Measurements from ENCODE around the gene POP4. TPM values are rescaled to one million over a fixed set of nuclear protein-coding genes. Genes with fewer than 3 reads are reported as not detected.

POP4 gene
- total and polyA plus RNA-seq, 9 of the 15 experiments (the other 6 are each of a cell fraction or from before 2014, with no cell fraction given) = 42.1 to 128 (median 99.0) TPM

DNA sequence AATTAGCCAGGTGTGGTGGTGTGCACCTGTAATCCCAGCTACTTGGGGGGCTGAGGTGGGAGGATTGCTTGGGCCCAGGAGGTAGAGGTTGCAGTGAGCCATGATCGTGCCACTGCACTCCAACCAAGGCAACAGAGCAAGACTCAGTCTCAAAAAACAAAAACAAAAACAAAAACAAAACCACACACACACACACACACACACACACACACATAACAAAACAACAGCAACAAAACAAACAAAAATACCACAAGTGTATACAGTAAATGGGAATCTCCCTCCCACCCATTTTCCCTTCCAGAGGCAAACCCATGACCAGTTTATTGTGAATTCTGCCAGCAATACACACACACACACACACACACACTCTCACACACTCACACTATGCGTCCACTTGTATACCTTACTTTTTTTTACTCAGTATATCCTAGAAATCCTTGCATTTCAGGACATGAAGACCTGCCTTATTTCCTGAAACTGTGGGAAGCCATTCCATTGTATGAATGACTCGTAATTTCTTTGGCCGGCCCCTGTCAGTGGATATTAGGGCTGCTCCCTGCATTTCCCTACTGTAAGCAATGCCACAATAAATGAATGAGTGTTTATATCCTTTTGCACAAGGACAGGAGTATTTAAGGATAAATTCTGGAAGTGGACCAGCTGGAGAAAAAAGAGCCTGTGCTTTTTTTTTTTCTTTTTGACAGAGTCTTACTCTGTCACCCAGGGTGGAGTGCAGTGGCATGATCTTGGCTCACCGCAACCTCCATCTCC is 52.3 kb downstream of the POP4 start (continued):
- TF ChIP-seq, protein P1, sequence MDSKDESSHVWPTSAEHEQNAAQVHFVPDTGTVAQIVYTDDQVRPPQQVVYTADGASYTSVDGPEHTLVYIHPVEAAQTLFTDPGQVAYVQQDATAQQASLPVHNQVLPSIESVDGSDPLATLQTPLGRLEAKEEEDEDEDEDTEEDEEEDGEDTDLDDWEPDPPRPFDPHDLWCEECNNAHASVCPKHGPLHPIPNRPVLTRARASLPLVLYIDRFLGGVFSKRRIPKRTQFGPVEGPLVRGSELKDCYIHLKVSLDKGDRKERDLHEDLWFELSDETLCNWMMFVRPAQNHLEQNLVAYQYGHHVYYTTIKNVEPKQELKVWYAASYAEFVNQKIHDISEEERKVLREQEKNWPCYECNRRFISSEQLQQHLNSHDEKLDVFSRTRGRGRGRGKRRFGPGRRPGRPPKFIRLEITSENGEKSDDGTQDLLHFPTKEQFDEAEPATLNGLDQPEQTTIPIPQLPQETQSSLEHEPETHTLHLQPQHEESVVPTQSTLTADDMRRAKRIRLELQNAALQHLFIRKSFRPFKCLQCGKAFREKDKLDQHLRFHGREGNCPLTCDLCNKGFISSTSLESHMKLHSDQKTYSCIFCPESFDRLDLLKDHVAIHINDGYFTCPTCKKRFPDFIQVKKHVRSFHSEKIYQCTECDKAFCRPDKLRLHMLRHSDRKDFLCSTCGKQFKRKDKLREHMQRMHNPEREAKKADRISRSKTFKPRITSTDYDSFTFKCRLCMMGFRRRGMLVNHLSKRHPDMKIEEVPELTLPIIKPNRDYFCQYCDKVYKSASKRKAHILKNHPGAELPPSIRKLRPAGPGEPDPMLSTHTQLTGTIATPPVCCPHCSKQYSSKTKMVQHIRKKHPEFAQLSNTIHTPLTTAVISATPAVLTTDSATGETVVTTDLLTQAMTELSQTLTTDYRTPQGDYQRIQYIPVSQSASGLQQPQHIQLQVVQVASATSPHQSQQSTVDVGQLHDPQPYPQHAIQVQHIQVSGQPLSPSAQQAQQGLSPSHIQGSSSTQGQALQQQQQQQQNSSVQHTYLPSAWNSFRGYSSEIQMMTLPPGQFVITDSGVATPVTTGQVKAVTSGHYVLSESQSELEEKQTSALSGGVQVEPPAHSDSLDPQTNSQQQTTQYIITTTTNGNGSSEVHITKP (IDR thresholded peaks at IDR 0.05; ENCODE audit: partially characterized antibody) = no peak
- TF ChIP-seq HDAC6 (IDR thresholded peaks at IDR 0.05; ENCODE audit: low read depth, low read length) = no peak

DNA sequence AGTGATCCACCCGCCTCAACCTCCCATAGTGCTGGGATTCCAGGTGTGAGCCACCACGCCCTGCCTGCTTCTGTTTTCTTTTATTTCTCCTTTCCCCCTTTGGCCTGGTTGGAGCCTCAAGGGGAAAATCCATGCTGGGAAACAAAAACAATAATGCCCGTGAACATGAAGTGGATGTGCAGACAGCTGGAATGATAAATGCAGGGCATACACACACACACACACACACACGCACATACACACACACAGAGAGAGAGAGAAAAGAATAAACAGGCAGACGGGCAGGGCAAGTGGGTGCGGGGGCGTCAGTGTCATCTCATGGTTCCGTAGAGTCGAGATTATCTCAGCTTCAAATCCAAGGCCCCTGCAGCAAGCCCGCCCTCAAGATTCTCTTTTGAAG is 54.8 kb downstream of the POP4 start:
- no peaks in the 10 kb centered on the region for H3K9me1 ChIP-seq (ENCODE audit: control insufficient read depth, insufficient read depth, low read length)
- peak in 2 of 4 experiments; percentile 53 to 72 for DNase-seq (ENCODE audit: extremely low read depth in 1 of 4, low spot score in 3 of 4)
- H4K20me1 ChIP-seq (replicated peaks; ENCODE audit: control insufficient read depth, insufficient read depth, low read length) = no peaks in the 10 kb centered on the region
- H3K9me3 ChIP-seq (replicated peaks; ENCODE audit: control insufficient read depth, insufficient read depth, low read depth, low read length) = no peaks in the 10 kb centered on the region
- 0 out of 4 replicates have a peak overlapping the region, but pooled peaks of 1 of the 2 experiments have one; percentile 28 for H3K9ac ChIP-seq (ENCODE audit: insufficient read depth in 1 of 2, low read depth in 2 of 2, low read length in 2 of 2)
- H3K27me3 ChIP-seq (ENCODE audit: control insufficient read depth in 2 of 2, insufficient read depth in 2 of 2, low read length in 2 of 2) = no peaks in the 10 kb centered on the region
- WGBS (ENCODE audit: insufficient coverage, low coverage, missing lambda C conversion rate) = 9% methylated on average over 8 of the region's 10 CpGs
- peaks cover 5% of the 10 kb centered on the region; the same call in 2 of the 3 replicates for H3K79me2 ChIP-seq (ENCODE audit: control insufficient read depth, insufficient read depth, low read length)
- intact Hi-C loops (cut with micrococcal nuclease) (loop anchor here (5.0 kb wide), 1 partner anchor 34 kb away; no protein-coding TSS in a partner anchor), in situ Hi-C loops (cut with MboI) (no loop called here)
- ATAC-seq = no peak
- no TSS peak for BruUV-seq (replicated peaks)
- peak; percentile 58 for FAIRE-seq
- 0 out of 2 replicates have a peak overlapping the region, but pooled peaks have one; percentile 12 for H2AFZ ChIP-seq (ENCODE audit: low read depth, low read length)
- 0 out of 3 replicates have a peak overlapping the region, but pooled peaks have one; percentile 20 for H3K27ac ChIP-seq (ENCODE audit: extremely low read depth, low read depth, low read length)
- no peaks in the 10 kb centered on the region for H3K36me3 ChIP-seq (ENCODE audit: control insufficient read depth, insufficient read depth, low read length)
- CTCF ChIA-PET (ENCODE audit: low intra/inter-chr PET ratio) = no interaction called here
- peak overlapping the region; percentile 12; the same call in 1 of the 2 replicates for H3K4me2 ChIP-seq (ENCODE audit: insufficient read depth, low read length)
- H3K4me3 ChIP-seq = no peak overlapping the region
- H3K4me1 ChIP-seq (replicated peaks in 1 of 2; ENCODE audit: control insufficient read depth in 2 of 2, insufficient read depth in 2 of 2, low read length in 2 of 2) = peaks cover 39% of the 10 kb centered on the region in 2 experiments
- POLR2A ChIA-PET = interaction anchor here (0.6 to 1.8 kb wide), 5 partner anchors 11 to 498 kb away, joined by 3 to 6 read pairs (median 3); no protein-coding TSS in a partner anchor
- TF ChIP-seq EP300 (IDR thresholded peaks at IDR 0.05; ENCODE audit: low read length) (peak; percentile 37; the same call in 1 of the 2 replicates), MEIS2 (IDR thresholded peaks at IDR 0.05; ENCODE audit: partially characterized antibody) (peak; percentile 82), ZNF311 (CRISPR knock-in tag; IDR thresholded peaks at IDR 0.05) (no peak), ZNF197 (CRISPR knock-in tag; IDR thresholded peaks at IDR 0.05; ENCODE audit: low read depth) (0 out of 2 replicates have a peak, but pooled peaks have one; percentile 6), RCOR1 (IDR thresholded peaks at IDR 0.05; ENCODE audit: borderline replicate concordance in 1 of 2, low read depth in 2 of 2, low read length in 2 of 2) (peak in 1 of 2 experiments; percentile 36; a peak in 1 of 4 replicates), C11orf30 (IDR thresholded peaks at IDR 0.05; ENCODE audit: low read depth) (no peak), WHSC1 (IDR thresholded peaks at IDR 0.05; ENCODE audit: low read length) (no peak), TRIM24 (IDR thresholded peaks at IDR 0.05) (peak; percentile 36 to 37; a peak in 1 of 4 replicates), OTX1 (CRISPR knock-in tag; IDR thresholded peaks at IDR 0.05) (0 out of 2 replicates have a peak, but pooled peaks have one; percentile 45)
- TF ChIP-seq, protein P2, sequence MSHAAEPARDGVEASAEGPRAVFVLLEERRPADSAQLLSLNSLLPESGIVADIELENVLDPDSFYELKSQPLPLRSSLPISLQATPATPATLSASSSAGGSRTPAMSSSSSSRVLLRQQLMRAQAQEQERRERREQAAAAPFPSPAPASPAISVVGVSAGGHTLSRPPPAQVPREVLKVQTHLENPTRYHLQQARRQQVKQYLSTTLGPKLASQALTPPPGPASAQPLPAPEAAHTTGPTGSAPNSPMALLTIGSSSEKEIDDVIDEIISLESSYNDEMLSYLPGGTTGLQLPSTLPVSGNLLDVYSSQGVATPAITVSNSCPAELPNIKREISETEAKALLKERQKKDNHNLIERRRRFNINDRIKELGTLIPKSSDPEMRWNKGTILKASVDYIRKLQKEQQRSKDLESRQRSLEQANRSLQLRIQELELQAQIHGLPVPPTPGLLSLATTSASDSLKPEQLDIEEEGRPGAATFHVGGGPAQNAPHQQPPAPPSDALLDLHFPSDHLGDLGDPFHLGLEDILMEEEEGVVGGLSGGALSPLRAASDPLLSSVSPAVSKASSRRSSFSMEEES (CRISPR knock-in tag; IDR thresholded peaks at IDR 0.05) = no peak
- TF ChIP-seq, protein P3, sequence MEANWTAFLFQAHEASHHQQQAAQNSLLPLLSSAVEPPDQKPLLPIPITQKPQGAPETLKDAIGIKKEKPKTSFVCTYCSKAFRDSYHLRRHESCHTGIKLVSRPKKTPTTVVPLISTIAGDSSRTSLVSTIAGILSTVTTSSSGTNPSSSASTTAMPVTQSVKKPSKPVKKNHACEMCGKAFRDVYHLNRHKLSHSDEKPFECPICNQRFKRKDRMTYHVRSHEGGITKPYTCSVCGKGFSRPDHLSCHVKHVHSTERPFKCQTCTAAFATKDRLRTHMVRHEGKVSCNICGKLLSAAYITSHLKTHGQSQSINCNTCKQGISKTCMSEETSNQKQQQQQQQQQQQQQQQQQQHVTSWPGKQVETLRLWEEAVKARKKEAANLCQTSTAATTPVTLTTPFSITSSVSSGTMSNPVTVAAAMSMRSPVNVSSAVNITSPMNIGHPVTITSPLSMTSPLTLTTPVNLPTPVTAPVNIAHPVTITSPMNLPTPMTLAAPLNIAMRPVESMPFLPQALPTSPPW (CRISPR knock-in tag; IDR thresholded peaks at IDR 0.05) = peak; percentile 63

Measured in K562 (cell line).